IPS-18a (cell line): ENCODE data around the gene ANTXRL.
"Not testable (repeated sequence)": the region's sequence is repeated elsewhere in the genome, so short reads cannot be mapped to it uniquely, and the experiment has no call there.

Experiments used
- H3K27ac ChIP-seq: one replicate; pipeline ENCODE4 v1.5.1; 2013; ENCODE audit warnings: low read length
- H3K27me3 ChIP-seq: one replicate; pipeline ENCODE4 v1.6.1; 2013; ENCODE audit warnings: mild to moderate bottlenecking, low read length; ENCODE audit not compliant: control insufficient read depth, insufficient read depth
- H3K36me3 ChIP-seq: one replicate; pipeline ENCODE4 v1.6.1; 2013; ENCODE audit warnings: low read depth, low read length; ENCODE audit not compliant: control insufficient read depth
- H3K4me1 ChIP-seq: one replicate; pipeline ENCODE4 v1.6.1; 2013; ENCODE audit warnings: low read depth, low read length; ENCODE audit not compliant: control insufficient read depth
- H3K4me3 ChIP-seq: one replicate; pipeline ENCODE4 v1.5.1; 2013; ENCODE audit warnings: low read length
- H3K9ac ChIP-seq: one replicate; pipeline ENCODE4 v1.6.1; 2013; ENCODE audit warnings: mild to moderate bottlenecking, low read length, moderate library complexity
- H3K9me3 ChIP-seq: one replicate; pipeline ENCODE4 v1.6.1; 2013; ENCODE audit warnings: low read depth, low read length; ENCODE audit not compliant: control insufficient read depth

ANTXRL gene

DNA sequence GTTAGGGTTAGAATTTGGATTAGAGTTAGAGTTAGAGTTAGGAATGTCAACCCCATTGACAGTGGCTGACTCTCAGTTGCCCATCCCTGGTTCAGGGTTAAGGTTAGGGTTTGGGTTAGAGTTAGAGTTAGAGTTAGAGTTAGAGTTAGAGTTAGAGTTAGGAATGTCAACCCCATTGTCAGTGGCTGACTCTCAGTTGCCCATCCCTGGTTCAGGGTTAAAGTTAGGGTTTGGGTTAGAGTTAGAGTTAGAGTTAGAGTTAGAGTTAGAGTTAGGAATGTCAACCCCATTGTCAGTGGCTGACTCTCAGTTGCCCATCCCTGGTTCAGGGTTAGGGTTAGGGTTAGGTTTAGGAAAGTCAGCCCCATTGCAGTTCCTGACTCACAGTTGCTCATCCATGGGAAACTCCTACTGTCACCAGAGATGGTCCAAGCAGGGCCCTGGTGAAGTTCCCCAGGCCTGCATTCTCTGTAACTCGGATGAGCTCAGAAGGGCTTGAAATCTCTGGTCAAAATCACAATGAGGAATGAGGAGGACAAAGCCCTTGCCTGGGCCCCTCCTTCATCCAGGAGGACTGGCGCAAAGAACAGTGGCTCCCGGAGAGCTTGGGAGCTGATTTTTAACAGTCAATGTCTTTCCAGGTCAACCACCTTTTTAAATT lies 8.7 kb downstream of the ANTXRL start:
- not testable (repeated sequence) for H3K27ac ChIP-seq, H3K9me3 ChIP-seq, H3K4me1 ChIP-seq, H3K4me3 ChIP-seq, H3K27me3 ChIP-seq, H3K9ac ChIP-seq, H3K36me3 ChIP-seq

DNA sequence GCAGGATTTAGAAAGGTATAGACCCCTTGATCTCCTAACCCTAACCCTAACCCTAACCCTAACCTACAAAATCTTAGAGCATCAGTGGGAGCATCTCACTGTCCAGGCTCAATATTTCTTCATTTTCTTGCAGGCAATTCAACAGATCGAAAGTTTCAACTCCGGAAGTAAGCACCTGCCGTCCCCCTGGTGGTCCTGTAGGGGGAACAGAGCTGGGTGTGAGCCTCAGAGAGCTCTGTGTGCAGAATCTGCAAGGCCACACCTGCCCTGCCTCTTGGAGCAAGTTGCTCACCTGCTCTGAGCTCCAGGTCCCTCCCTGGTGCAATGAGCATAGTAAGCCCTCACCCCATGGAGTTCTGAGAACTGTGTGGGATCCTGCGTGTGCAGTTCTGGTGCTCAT lies 9.3 kb downstream of the ANTXRL start:
- not testable (repeated sequence) for H3K4me1 ChIP-seq, H3K9me3 ChIP-seq, H3K4me3 ChIP-seq, H3K27me3 ChIP-seq, H3K9ac ChIP-seq, H3K36me3 ChIP-seq, H3K27ac ChIP-seq

DNA sequence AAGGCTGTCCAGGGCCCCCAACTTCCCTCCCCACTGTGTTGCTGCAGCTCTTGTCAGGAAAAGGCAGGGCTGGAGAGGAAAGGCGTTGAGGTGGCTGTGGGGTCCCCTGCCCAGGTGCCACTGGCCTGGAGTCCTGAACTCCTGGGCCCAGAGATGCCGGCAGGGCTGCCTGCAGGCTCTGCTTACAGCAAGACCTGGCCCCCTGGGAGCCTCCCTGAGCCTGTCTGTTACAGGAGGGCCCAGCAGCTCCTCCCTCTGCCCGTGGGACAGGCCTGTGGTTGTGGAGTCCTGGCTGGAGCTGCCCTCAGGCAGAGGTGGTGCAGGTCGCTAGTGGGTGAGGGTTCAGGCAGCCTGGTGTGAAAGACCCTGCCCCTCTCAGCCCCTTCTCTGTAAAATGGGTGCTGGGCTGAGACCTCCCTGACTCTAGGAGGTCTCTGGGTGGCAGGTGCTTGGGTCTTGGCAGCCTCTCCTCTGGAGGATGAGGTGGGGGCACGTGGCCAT lies 9.9 kb downstream of the ANTXRL start:
- no peaks in the 10 kb centered on the region for H3K27me3 ChIP-seq
- peaks cover 7% of the 10 kb centered on the region for H3K4me1 ChIP-seq
- no peak overlapping the region for H3K9ac ChIP-seq
- no peaks in the 10 kb centered on the region for H3K9me3 ChIP-seq
- H3K36me3 ChIP-seq, result no peaks in the 10 kb centered on the region
- H3K27ac ChIP-seq, result no peak overlapping the region
- no peak overlapping the region for H3K4me3 ChIP-seq

DNA sequence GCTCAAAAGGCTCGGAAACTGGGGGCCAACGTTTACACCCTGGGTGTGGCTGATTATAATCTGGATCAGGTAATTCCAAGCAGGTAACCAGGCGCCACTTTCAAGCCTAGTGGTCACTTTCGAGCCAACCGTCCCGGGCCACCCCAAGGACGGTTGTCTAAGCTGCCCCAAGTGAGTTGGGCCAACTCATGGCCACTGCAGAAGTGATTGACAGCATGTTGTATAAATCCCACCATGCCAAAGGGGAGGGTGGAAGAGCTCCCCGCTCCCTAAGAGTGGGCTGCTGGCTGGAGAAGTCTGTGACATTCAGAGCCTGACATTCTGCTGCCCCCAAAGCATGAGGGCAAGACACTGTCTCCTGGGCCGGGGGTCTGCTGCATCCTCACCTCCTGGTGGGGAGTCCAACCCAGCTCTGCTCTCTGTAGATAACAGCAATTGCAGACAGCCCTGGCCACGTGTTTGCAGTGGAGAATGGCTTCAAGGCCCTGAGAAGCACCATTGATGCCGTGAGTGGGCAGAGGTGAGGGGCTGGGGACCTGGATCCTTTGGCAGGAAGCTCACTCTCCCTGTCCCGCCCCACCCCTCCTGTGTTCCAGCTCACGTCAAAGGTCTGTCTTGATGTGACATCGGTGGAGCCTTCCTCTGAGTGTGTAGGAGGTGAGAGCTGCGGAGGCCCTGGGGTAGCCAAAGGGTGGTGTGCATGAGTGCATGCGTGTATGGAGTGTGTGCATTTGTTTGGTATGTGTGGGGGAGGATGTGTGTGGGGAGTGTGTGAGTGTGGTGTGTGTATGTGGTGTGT lies 10.8 kb downstream of the ANTXRL start:
- no peak overlapping the region for H3K4me3 ChIP-seq
- no peaks in the 10 kb centered on the region for H3K36me3 ChIP-seq
- no peak overlapping the region for H3K9ac ChIP-seq
- H3K27me3 ChIP-seq, result no peaks in the 10 kb centered on the region
- H3K4me1 ChIP-seq, result no peaks in the 10 kb centered on the region
- no peak overlapping the region for H3K27ac ChIP-seq
- no peaks in the 10 kb centered on the region for H3K9me3 ChIP-seq

DNA sequence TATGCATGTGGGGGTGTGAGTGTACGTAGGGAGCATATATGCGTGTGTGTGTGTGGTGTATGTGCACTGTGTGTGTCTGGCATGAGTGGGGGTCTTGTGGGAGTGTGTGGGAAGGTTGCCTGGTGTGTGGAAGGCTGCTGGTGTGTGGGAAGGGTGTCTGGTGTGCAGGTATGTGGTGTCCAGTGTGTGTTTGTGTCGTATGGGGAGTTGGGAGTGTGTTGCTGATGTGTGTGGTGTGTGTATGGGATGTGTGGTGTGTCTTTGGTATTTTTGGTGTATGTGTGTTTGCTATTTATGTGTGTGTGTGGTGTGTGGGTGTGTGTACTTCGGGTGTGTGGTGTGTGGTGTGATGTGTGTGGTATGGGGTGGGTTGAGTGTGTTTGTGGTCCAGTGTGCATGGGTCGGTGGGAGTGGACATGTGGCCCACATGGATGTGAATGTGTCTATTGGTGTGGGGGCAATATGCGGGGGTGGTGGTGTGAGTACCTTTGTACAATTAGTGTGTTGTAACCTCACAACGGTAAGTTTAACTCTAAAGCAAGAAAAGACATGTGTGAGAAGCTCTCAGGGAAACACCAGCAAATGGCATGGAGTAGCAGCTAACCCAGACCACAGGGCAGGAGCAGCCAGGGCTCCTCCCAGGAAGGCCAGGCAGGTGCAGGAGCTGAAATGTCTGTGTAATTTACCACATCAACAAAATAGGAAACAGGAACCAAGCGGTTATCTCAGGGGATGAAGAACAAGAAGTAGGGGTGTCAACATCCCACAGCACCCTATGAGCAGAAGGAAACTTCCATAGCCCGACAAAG lies 11.9 kb downstream of the ANTXRL start:
- Histone ChIP-seq H3K4me1 (no peaks in the 10 kb centered on the region), H3K9me3 (no peaks in the 10 kb centered on the region), H3K27me3 (no peaks in the 10 kb centered on the region), H3K4me3 (no peak overlapping the region), H3K9ac (no peak overlapping the region), H3K27ac (no peak overlapping the region), H3K36me3 (no peaks in the 10 kb centered on the region)

DNA sequence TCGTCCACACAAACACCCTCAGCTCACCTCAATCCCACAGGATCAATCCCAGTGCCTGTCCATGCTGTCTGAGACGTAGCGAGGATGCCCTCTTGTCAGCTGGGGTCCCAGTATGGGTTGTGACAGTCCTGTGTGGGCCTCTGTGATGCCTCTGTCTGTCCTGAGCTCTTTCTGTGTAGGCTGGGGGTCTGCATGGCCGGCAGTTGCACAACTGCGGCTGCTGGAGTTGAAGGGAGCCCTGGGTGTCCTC lies 12.4 kb downstream of the ANTXRL start:
- H3K4me1 ChIP-seq, result no peaks in the 10 kb centered on the region
- H3K4me3 ChIP-seq, result no peak overlapping the region
- H3K27ac ChIP-seq, result no peak overlapping the region
- H3K9me3 ChIP-seq, result no peaks in the 10 kb centered on the region
- H3K9ac ChIP-seq, result no peak overlapping the region
- no peaks in the 10 kb centered on the region for H3K36me3 ChIP-seq
- H3K27me3 ChIP-seq, result no peaks in the 10 kb centered on the region

DNA sequence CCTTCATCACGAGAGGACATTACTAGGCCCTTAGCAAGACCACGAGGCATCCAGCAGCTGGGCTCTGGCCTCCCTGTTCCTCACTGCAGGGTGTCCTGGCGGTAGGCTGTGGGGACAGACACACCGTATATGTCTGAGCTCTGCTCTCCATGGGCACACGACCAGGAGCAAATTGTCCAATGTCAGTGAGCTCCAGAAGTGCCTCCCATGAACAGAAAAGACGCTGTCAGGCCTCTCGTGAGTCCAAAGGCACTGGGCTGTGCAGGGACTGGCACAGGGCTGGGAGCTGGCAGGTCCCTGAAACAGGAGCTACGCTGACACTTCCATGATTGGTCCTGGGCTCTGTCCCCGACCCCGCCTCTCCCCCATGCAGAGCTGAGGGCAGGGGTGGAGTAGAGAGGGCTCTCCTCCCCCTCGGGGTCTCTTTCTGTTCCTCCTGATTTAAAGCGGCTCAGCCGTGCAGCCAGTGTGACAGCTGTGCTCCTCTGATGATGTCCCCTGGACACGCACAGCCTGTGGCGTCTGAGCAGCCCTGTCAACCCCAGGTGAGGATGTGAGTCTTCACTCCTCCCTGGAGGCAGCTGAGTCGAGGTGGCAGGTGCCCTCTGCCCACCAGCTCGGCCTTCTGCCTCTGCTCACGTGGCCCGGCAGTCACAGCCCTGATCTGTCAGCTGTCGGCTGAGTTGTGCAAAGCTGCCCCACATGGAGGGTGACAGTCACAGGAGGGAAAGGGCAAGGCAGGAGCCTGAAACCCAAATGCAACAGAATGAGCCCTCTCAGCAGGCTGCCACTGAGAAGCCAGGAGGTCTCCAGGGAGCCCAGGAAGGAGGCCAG lies 13.0 kb downstream of the ANTXRL start:
- no peaks in the 10 kb centered on the region for H3K9me3 ChIP-seq
- no peak overlapping the region for H3K9ac ChIP-seq
- H3K4me1 ChIP-seq, result no peaks in the 10 kb centered on the region
- H3K27ac ChIP-seq, result no peak overlapping the region
- H3K36me3 ChIP-seq, result no peaks in the 10 kb centered on the region
- H3K27me3 ChIP-seq, result no peaks in the 10 kb centered on the region
- H3K4me3 ChIP-seq, result no peak overlapping the region

DNA sequence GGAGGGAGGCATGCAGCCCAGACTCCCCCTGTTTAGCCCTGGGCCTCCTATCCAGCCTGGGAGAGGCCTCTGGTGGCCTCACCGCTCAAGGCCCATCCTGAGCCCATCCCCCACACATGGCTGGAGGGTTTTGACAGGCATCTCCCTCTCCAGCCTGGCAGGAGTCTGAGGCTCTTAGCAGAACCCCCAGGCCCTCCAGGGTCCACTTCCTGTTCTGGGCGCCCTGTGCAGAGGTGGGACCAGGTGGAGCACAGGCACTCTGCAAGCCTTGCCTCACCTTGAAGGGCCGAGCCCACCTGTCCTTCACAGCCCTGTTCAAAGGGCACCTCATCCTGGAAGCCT lies 13.5 kb downstream of the ANTXRL start:
- not testable (repeated sequence) for H3K4me1 ChIP-seq

DNA sequence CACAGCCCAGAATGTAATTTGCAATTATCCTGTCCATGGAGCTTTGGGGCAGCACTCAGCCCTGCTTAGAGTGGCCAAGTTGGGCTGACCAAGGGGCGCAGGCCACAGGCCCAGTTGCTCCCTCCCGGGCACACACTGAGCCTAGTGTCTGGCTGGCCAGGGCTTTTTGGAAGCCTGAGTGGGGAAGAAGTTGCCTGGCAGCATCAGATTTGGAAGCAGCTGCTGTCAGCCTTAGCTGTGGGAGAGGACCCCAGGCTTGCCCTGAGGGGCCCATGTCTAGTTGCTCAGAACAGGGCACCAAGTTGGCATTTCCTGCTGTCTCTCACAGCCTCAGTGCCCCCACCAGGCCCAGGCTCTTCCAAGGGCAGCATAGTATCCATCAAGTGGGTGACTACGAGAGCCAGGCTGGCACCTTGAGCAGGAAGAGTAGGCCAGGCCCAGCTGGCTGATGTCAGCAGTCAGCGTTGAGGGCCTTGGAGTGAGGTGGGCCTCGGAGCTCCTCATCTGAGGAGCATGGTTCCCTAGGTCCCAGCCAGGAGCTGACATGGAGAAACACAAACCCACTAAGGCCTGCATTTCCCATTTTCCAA lies 14.4 kb downstream of the ANTXRL start:
- Histone ChIP-seq H3K36me3 (no peaks in the 10 kb centered on the region), H3K9ac (no peak overlapping the region), H3K27me3 (no peaks in the 10 kb centered on the region), H3K9me3 (no peaks in the 10 kb centered on the region), H3K4me3 (no peak overlapping the region), H3K4me1 (no peaks in the 10 kb centered on the region), H3K27ac (no peak overlapping the region)

More for the DNA sequence above, 13.5 kb downstream of the ANTXRL start:
- H3K36me3 ChIP-seq, H3K27ac ChIP-seq, H3K9ac ChIP-seq, H3K9me3 ChIP-seq, H3K27me3 ChIP-seq, H3K4me3 ChIP-seq: not testable (repeated sequence)

DNA sequence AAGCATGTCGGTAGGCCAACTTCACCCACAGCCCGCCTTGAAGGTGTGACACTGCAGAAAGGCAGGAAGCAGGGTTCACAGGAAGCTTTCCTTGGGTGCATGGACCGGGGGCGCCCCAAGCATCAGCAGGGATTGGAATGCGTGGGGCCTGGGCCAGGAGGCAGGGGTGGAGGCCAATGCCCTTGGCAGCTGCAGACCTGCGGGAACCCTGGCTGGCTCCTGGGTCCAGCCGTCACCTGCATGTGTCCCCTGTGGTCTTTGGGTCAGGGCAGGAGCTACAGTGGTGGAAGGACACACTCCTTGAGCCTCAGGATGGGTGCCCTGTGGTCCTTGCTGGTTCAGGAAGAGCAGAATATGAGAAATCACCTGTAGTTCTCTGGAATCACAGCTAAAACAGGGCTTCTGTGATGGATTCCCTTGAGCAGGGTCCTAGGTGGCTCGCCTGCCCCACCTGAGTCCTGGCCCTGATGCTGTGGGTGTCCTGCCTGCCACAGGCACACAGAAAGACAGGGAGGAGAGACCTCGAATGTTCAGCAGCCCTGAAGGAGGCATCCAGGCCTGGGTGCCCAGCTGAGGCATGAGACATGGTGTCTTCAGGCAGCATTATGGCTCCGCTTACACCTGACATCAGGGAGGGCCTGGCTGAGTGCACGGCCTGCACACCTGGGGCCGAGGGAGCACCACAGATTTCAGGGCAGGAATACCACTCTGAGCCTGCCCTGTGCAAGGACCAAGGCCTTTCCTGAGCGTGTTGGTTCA lies 15.1 kb downstream of the ANTXRL start:
- Histone ChIP-seq H3K27me3 (no peaks in the 10 kb centered on the region), H3K4me1 (no peaks in the 10 kb centered on the region), H3K27ac (no peak overlapping the region), H3K9me3 (no peaks in the 10 kb centered on the region), H3K36me3 (no peaks in the 10 kb centered on the region), H3K4me3 (no peak overlapping the region), H3K9ac (no peak overlapping the region)
